Upper lobe of right lung (tissue), 1 donor: ENCODE measurements around the gene CNTNAP2. TPM values are rescaled to one million over a fixed set of nuclear protein-coding genes. Genes with fewer than 3 reads are reported as not detected.

Source experiments
- ATAC-seq: fragments of 200-7000 bp; cut with Tn5 transposase; one replicate; pipeline ENCODE4 v1.9.1; 2020; ENCODE audit warnings: mild to moderate bottlenecking, moderate library complexity
- DNase-seq: peaks from one replicate; pipeline ENCODE4 v3.0.0-alpha.2; 2020
- H3K27ac ChIP-seq: fragments of 200-600 bp; one replicate; pipeline ENCODE4 v1.8.0; 2022
- H3K27me3 ChIP-seq: fragments of 200-600 bp; one replicate; pipeline ENCODE4 v1.8.0; 2022; ENCODE audit warnings: mild to moderate bottlenecking
- H3K36me3 ChIP-seq: fragments of 200-600 bp; one replicate; pipeline ENCODE4 v1.8.0; 2022
- H3K4me1 ChIP-seq: fragments of 200-600 bp; one replicate; pipeline ENCODE4 v1.8.0; 2022
- H3K4me3 ChIP-seq: fragments of 200-600 bp; one replicate; pipeline ENCODE4 v1.8.0; 2022; ENCODE audit warnings: mild to moderate bottlenecking
- H3K9me3 ChIP-seq: fragments of 200-600 bp; one replicate; pipeline ENCODE4 v1.8.0; 2022
- CTCF ChIP-seq: fragments of 200-600 bp; IDR thresholded peaks from one replicate; pipeline ENCODE4 v1.8.0; 2022; ENCODE audit warnings: antibody characterized with exemption
- intact Hi-C: fragments of 100-400 bp; cut with DNase I; formaldehyde crosslinking; loops from one replicate; pipeline ENCODE4 v1.11.0; 2022
- total RNA-seq: library from RNA; stranded (reverse); fragmentation: NEBNext Ultra II Directional; extraction: Animal tissue kit (Norgen Biotek cat#: 25700); gene quantifications from one replicate; pipeline ENCODE4 v1.2.1, GENCODE V29; 2021
- donor health status: DM: no; HTN: yes; CAD: no; lungs with severe emphysema.

The CNTNAP2 gene
- total RNA-seq, 1 donor from 2014 or later: 0.41 TPM

- ATAC-seq (no peak), DNase-seq (no peak)
- Histone ChIP-seq H3K4me1 (no peaks in the 10 kb centered on the region), H3K27ac (no peak overlapping the region), H3K36me3 (no peaks in the 10 kb centered on the region), H3K4me3 (no peak overlapping the region), H3K27me3 (no peaks in the 10 kb centered on the region), H3K9me3 (no peaks in the 10 kb centered on the region)
- no peak for TF ChIP-seq CTCF
- intact Hi-C loops: no loop called here
Measured at GRCh38 chr7:147978201-147978600, 1861.6 kb downstream of the CNTNAP2 start.

- Histone ChIP-seq H3K4me1 (no peaks in the 10 kb centered on the region), H3K36me3 (no peaks in the 10 kb centered on the region), H3K27me3 (no peaks in the 10 kb centered on the region), H3K4me3 (no peak overlapping the region), H3K27ac (no peak overlapping the region), H3K9me3 (no peaks in the 10 kb centered on the region)
- intact Hi-C loops: no loop called here
- ATAC-seq (no peak), DNase-seq (no peak)
- no peak for TF ChIP-seq CTCF
Measured at GRCh38 chr7:147978651-147979050, 1862.0 kb downstream of the CNTNAP2 start.

- Histone ChIP-seq H3K27ac (no peak overlapping the region), H3K9me3 (no peaks in the 10 kb centered on the region), H3K36me3 (no peaks in the 10 kb centered on the region), H3K27me3 (no peaks in the 10 kb centered on the region), H3K4me1 (no peaks in the 10 kb centered on the region), H3K4me3 (no peak overlapping the region)
- intact Hi-C loops: no loop called here
- DNase-seq (no peak), ATAC-seq (no peak)
- TF ChIP-seq CTCF: no peak
Measured at GRCh38 chr7:147980826-147981813, 1864.5 kb downstream of the CNTNAP2 start.

GRCh38 chr7:147982307-147982706 is 1865.7 kb downstream of the CNTNAP2 start:
- H3K9me3 ChIP-seq: no peaks in the 10 kb centered on the region
- TF ChIP-seq CTCF: no peak
- intact Hi-C loops: no loop called here
- no peaks in the 10 kb centered on the region for H3K36me3 ChIP-seq
- no peaks in the 10 kb centered on the region for H3K4me1 ChIP-seq
- H3K4me3 ChIP-seq: no peak overlapping the region
- ATAC-seq (no peak), DNase-seq (no peak)
- no peaks in the 10 kb centered on the region for H3K27me3 ChIP-seq
- no peak overlapping the region for H3K27ac ChIP-seq

- no peak for TF ChIP-seq CTCF
- ATAC-seq (no peak), DNase-seq (no peak)
- Histone ChIP-seq H3K27ac (no peak overlapping the region), H3K4me3 (no peak overlapping the region), H3K9me3 (no peaks in the 10 kb centered on the region), H3K4me1 (no peaks in the 10 kb centered on the region), H3K27me3 (no peaks in the 10 kb centered on the region), H3K36me3 (no peaks in the 10 kb centered on the region)
- intact Hi-C loops: no loop called here
Measured at GRCh38 chr7:147984265-147984664, 1867.7 kb downstream of the CNTNAP2 start.
